Right atrium auricular region (tissue), 2 donors: ENCODE measurements around the gene ACTN4. TPM values are rescaled to one million over a fixed set of nuclear protein-coding genes. Genes with fewer than 3 reads are reported as not detected.

ENCODE experiments used
- DNase-seq: peaks from one replicate; pipeline ENCODE4 v3.0.0-alpha.2; 2019; ENCODE audit warnings: low spot score
- H3K27ac ChIP-seq, 2 donors: fragments of 200-600 bp; sonication (generic); 1 replicate in 1 of 2; 2 replicates in 1 of 2; pipeline ENCODE4 v1.5.1; 2016 to 2019
- H3K27me3 ChIP-seq, 2 donors: fragments of 200-600 bp; sonication (generic); one replicate each; pipeline versions ENCODE4 v1.5.1 to v1.6.0; 2017 to 2019
- H3K36me3 ChIP-seq: fragments of 200-600 bp; sonication (generic); one replicate; pipeline ENCODE4 v1.5.1; 2016
- H3K4me1 ChIP-seq, 2 donors: fragments of 200-600 bp; sonication (generic); one replicate each; pipeline versions ENCODE4 v1.5.1 to v1.6.0; 2017 to 2019
- H3K4me3 ChIP-seq, 2 donors: fragments of 200-600 bp; sonication (generic); 1 replicate in 1 of 2; 2 replicates in 1 of 2; pipeline ENCODE4 v1.5.1; 2017 to 2019; ENCODE audit warnings: mild to moderate bottlenecking in 1 of 2, moderate library complexity in 1 of 2
- H3K9me3 ChIP-seq, 2 donors: fragments of 200-600 bp; sonication (generic); one replicate each; pipeline ENCODE4 v1.5.1; 2019
- CTCF ChIP-seq, 2 donors: fragments of 200-600 bp; sonication (generic); IDR thresholded peaks; one replicate each; pipeline ENCODE4 v1.5.1; 2019; ENCODE audit warnings: antibody characterized with exemption in 2 of 2
- total RNA-seq, 2 donors: library from RNA; depleted of rRNA; stranded (reverse); fragments of >200 nt; gene quantifications; one replicate each; pipeline ENCODE4 v1.1.0, GENCODE V29; 2016

ACTN4 gene
- total RNA-seq, 2 donors from 2014 or later = 115 to 180 TPM

GRCh38 chr19:38656171-38656981 is 8.9 kb downstream of the ACTN4 start:
- peaks cover 5 to 100% of the 10 kb centered on the region in 2 donors for H3K4me1 ChIP-seq
- no peaks in the 10 kb centered on the region for H3K27me3 ChIP-seq
- no peak overlapping the region for H3K4me3 ChIP-seq
- DNase-seq = no peak
- no peak for TF ChIP-seq CTCF (IDR thresholded peaks at IDR 0.05)
- H3K9me3 ChIP-seq = no peaks in the 10 kb centered on the region
- peaks cover 19% of the 10 kb centered on the region for H3K36me3 ChIP-seq
- peak overlapping the region; percentile 97 to 98 for H3K27ac ChIP-seq

GRCh38 chr19:38657633-38658222 is 10.3 kb downstream of the ACTN4 start:
- TF ChIP-seq CTCF (IDR thresholded peaks at IDR 0.05) = no peak
- Histone ChIP-seq H3K4me3 (no peak overlapping the region), H3K4me1 (peaks cover 5 to 100% of the 10 kb centered on the region in 2 donors), H3K36me3 (peaks cover 21% of the 10 kb centered on the region), H3K9me3 (no peaks in the 10 kb centered on the region), H3K27me3 (no peaks in the 10 kb centered on the region), H3K27ac (peak overlapping the region; percentile 97 to 98)
- DNase-seq = no peak

GRCh38 chr19:38658462-38659306 is 11.2 kb downstream of the ACTN4 start:
- Histone ChIP-seq H3K36me3 (peaks cover 21% of the 10 kb centered on the region), H3K9me3 (no peaks in the 10 kb centered on the region), H3K27me3 (no peaks in the 10 kb centered on the region), H3K4me3 (peak overlapping the region in 1 of 2 donors; percentile 26), H3K4me1 (peaks cover 5 to 100% of the 10 kb centered on the region in 2 donors), H3K27ac (peak overlapping the region; percentile 97 to 98)
- DNase-seq = no peak
- TF ChIP-seq CTCF (IDR thresholded peaks at IDR 0.05) = no peak

- Histone ChIP-seq H3K27ac (peak overlapping the region; percentile 97 to 98), H3K4me3 (no peak overlapping the region), H3K4me1 (peaks cover 0 to 100% of the 10 kb centered on the region in 2 donors), H3K27me3 (no peaks in the 10 kb centered on the region), H3K9me3 (no peaks in the 10 kb centered on the region), H3K36me3 (peaks cover 21% of the 10 kb centered on the region)
- no peak for TF ChIP-seq CTCF (IDR thresholded peaks at IDR 0.05)
- no peak for DNase-seq
Measured at GRCh38 chr19:38660724-38661123, 13.3 kb downstream of the ACTN4 start.

- peak overlapping the region; percentile 97 to 98 for H3K27ac ChIP-seq
- no peak for TF ChIP-seq CTCF (IDR thresholded peaks at IDR 0.05)
Measured at GRCh38 chr19:38661136-38661535, 13.7 kb downstream of the ACTN4 start.

More at GRCh38 chr19:38661136-38661535, 13.7 kb downstream of the ACTN4 start:
- peaks cover 0 to 100% of the 10 kb centered on the region in 2 donors for H3K4me1 ChIP-seq
- no peak for DNase-seq
- H3K27me3 ChIP-seq = no peaks in the 10 kb centered on the region
- H3K9me3 ChIP-seq = no peaks in the 10 kb centered on the region
- no peak overlapping the region for H3K4me3 ChIP-seq
- peaks cover 19% of the 10 kb centered on the region for H3K36me3 ChIP-seq
